HepG2 (cell line): Measurements from ENCODE around the gene LTB4R. TPM values are rescaled to one million over a fixed set of nuclear protein-coding genes. Genes with fewer than 3 reads are reported as not detected.

Source experiments
- AGO1 ChIP-seq: fragments of 200-400 bp; formaldehyde crosslinking; IDR thresholded peaks from 2 replicates; pipeline ENCODE4 v1.6.1; 2017; ENCODE audit warnings: mild to moderate bottlenecking, low read depth, low read length, moderate library complexity; ENCODE audit not compliant: poor library complexity, severe bottlenecking
- AKNA ChIP-seq: sonication (generic); formaldehyde crosslinking; IDR thresholded peaks from 2 replicates; pipeline ENCODE4 v1.4.0; 2020; ENCODE audit warnings: missing genetic modification reagents, borderline replicate concordance
- ATAD3A ChIP-seq: sonication (generic); formaldehyde crosslinking; IDR thresholded peaks from 2 replicates; pipeline ENCODE4 v1.4.0; 2020; ENCODE audit warnings: missing genetic modification reagents
- CTCF ChIP-seq: sonication (generic); formaldehyde crosslinking; IDR thresholded peaks from 2 replicates; pipeline ENCODE4 v1.5.0; 2020; ENCODE audit warnings: mild to moderate bottlenecking, missing genetic modification reagents, moderate library complexity
- IRF1 ChIP-seq: sonication (generic); formaldehyde crosslinking; IDR thresholded peaks from 2 replicates; pipeline ENCODE4 v1.4.0; 2020; ENCODE audit warnings: low read depth, mild to moderate bottlenecking, missing genetic modification reagents
- KLF13 ChIP-seq: sonication (generic); formaldehyde crosslinking; IDR thresholded peaks from 2 replicates; pipeline ENCODE4 v1.4.0; 2020; ENCODE audit warnings: mild to moderate bottlenecking, missing genetic modification reagents
- MTF1 ChIP-seq: sonication (generic); formaldehyde crosslinking; IDR thresholded peaks from 2 replicates; pipeline ENCODE4 v1.5.0; 2020; ENCODE audit warnings: missing genetic modification reagents
- MYPOP ChIP-seq: sonication (generic); formaldehyde crosslinking; IDR thresholded peaks from 2 replicates; pipeline ENCODE4 v1.8.1; 2023; ENCODE audit warnings: mild to moderate bottlenecking, moderate library complexity, missing genetic modification reagents
- NFKBIZ ChIP-seq: IDR thresholded peaks from 2 replicates; pipeline ENCODE4 v1.6.1; 2018; ENCODE audit warnings: missing genetic modification reagents, missing compliant biosample characterization
- NR2F2 ChIP-seq: IDR thresholded peaks from 2 replicates; pipeline ENCODE4 v1.6.1; 2012; ENCODE audit warnings: low read depth, inconsistent platforms, borderline replicate concordance
- PPARG ChIP-seq: conservative IDR thresholded peaks from 2 replicates; pipeline ENCODE4 v1.6.1; 2016; ENCODE audit warnings: missing biosample characterization, missing genetic modification reagents
- PTBP1 ChIP-seq: fragments of 200-400 bp; formaldehyde crosslinking; IDR thresholded peaks from 2 replicates; pipeline ENCODE4 v1.6.1; 2018; ENCODE audit warnings: low read length, low read depth; ENCODE audit not compliant: poor library complexity, severe bottlenecking
- REL ChIP-seq: sonication (generic); formaldehyde crosslinking; conservative IDR thresholded peaks from 2 replicates; pipeline ENCODE4 v1.8.0; 2022; ENCODE audit warnings: mild to moderate bottlenecking, missing genetic modification reagents, moderate library complexity
- ZNF570 ChIP-seq: sonication (generic); formaldehyde crosslinking; IDR thresholded peaks from 2 replicates; pipeline ENCODE4 v1.4.0; 2020; ENCODE audit warnings: mild to moderate bottlenecking, missing genetic modification reagents, borderline replicate concordance
- polyA plus RNA-seq, 8 experiments: library from polyadenylated mRNA; depleted of rRNA in 3 of 8; stranded (reverse) in 7 of 8; unstranded in 1 of 8; fragments of >200 nt; fragmentation: Illumina TruSeq in 4 of 8; extraction: Trizol in 4 of 8; gene quantifications; 2 replicates each; pipeline versions ENCODE4 v1.2.1 to v1.2.3, GENCODE V29; 2011 to 2016; ENCODE audit warnings: low read depth in 4 of 8, missing spikeins in 1 of 8, mixed read lengths in 1 of 8; ENCODE audit not compliant: insufficient read depth in 1 of 8
- total RNA-seq, 5 experiments: library from RNA; depleted of rRNA; stranded (reverse); fragments of >200 nt; fragmentation: Illumina TruSeq; extraction: Trizol; gene quantifications; 2 replicates each; pipeline ENCODE4 v1.2.3, GENCODE V29; 2016; ENCODE audit warnings: low read depth in 1 of 5
- TF ChIP-seq, protein P1 (sequence below): sonication (generic); formaldehyde crosslinking; IDR thresholded peaks from 2 replicates; pipeline ENCODE4 v1.4.0; 2020; ENCODE audit warnings: mild to moderate bottlenecking, missing genetic modification reagents, borderline replicate concordance

The LTB4R gene
- total and polyA plus RNA-seq, 2 of the 13 experiments (the other 11 are each of a cell fraction or from before 2014, with no cell fraction given), result 3.2 to 8.2 TPM

- TF ChIP-seq MTF1 (CRISPR knock-in tag) (no peak), PPARG (CRISPR knock-in tag) (no peak), PTBP1 (no peak), NFKBIZ (no peak), AKNA (CRISPR knock-in tag) (no peak), KLF13 (CRISPR knock-in tag) (no peak), MYPOP (CRISPR knock-in tag) (no peak), REL (CRISPR knock-in tag) (no peak; the same call in 1 of the 2 replicates), ATAD3A (no peak), CTCF (no peak), AGO1 (peak; percentile 11), ZNF570 (CRISPR knock-in tag) (no peak), IRF1 (CRISPR knock-in tag) (no peak), NR2F2 (no peak)
- TF ChIP-seq, protein P1, sequence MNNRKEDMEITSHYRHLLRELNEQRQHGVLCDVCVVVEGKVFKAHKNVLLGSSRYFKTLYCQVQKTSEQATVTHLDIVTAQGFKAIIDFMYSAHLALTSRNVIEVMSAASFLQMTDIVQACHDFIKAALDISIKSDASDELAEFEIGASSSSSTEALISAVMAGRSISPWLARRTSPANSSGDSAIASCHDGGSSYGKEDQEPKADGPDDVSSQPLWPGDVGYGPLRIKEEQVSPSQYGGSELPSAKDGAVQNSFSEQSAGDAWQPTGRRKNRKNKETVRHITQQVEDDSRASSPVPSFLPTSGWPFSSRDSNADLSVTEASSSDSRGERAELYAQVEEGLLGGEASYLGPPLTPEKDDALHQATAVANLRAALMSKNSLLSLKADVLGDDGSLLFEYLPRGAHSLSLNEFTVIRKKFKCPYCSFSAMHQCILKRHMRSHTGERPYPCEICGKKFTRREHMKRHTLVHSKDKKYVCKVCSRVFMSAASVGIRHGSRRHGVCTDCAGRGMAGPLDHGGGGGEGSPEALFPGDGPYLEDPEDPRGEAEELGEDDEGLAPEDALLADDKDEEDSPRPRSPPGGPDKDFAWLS (CRISPR knock-in tag), result no peak
Measured at GRCh38 chr14:24334431-24335291, 23.4 kb downstream of the LTB4R start, which contains the start of gene ADCY4 (continued).
